ENCODE measurements around the gene RPS5.

GRCh38 chr19:58398545-58398944 lies 11.5 kb downstream of the RPS5 start:
- TF ChIP-seq CTCF (IDR thresholded peaks at IDR 0.05) (no peak), POLR2A (IDR thresholded peaks at IDR 0.05) (no peak)
